SK-N-SH treated with all-trans-retinoic acid at 6 μM for 48 hours (cell line): ENCODE data around the gene CDNF.

Experiments
- ATAC-seq: fragments of 200-7000 bp; cut with Tn5 transposase; 3 replicates; pipeline ENCODE4 v1.9.1; 2020; ENCODE audit warnings: mild to moderate bottlenecking, moderate library complexity
- ARNTL ChIP-seq: fragments of 450-650 bp; formaldehyde crosslinking; IDR thresholded peaks from 2 replicates; pipeline ENCODE4 v1.5.0; 2020; ENCODE audit warnings: low read depth, mild to moderate bottlenecking, moderate library complexity, borderline replicate concordance
- BACH2 ChIP-seq: fragments of 250-450 bp; sonication (Bioruptor Pico); IDR thresholded peaks from 2 replicates; pipeline ENCODE4 v1.9.0; 2021; ENCODE audit warnings: mild to moderate bottlenecking, borderline replicate concordance
- CSDC2 ChIP-seq: fragments of 250-450 bp; sonication (Bioruptor Pico); IDR thresholded peaks from 2 replicates; pipeline ENCODE4 v1.5.0; 2020; ENCODE audit warnings: mild to moderate bottlenecking, moderate library complexity
- CSRNP3 ChIP-seq: fragments of 250-450 bp; sonication (Bioruptor Pico); IDR thresholded peaks from 2 replicates; pipeline ENCODE4 v1.5.1; 2021; ENCODE audit warnings: mild to moderate bottlenecking, moderate library complexity
- ESRRG ChIP-seq: fragments of 250-450 bp; sonication (Bioruptor Pico); IDR thresholded peaks from 2 replicates; pipeline ENCODE4 v1.6.1; 2021; ENCODE audit warnings: mild to moderate bottlenecking
- GLIS3 ChIP-seq: fragments of 250-450 bp; sonication (Bioruptor Pico); IDR thresholded peaks from 2 replicates; pipeline ENCODE4 v1.5.0; 2020; ENCODE audit warnings: mild to moderate bottlenecking, moderate library complexity
- ISL1 ChIP-seq: fragments of 250-450 bp; sonication (Bioruptor Pico); IDR thresholded peaks from 2 replicates; pipeline ENCODE4 v2.1.2; 2022; ENCODE audit warnings: mild to moderate bottlenecking, moderate library complexity
- OSR1 ChIP-seq: fragments of 250-450 bp; sonication (Bioruptor Pico); IDR thresholded peaks from 2 replicates; pipeline ENCODE4 v1.8.0; 2022; ENCODE audit warnings: moderate library complexity, mild to moderate bottlenecking, inconsistent platforms
- PATZ1 ChIP-seq: fragments of 250-450 bp; sonication (Bioruptor Pico); IDR thresholded peaks from 2 replicates; pipeline ENCODE4 v1.8.0; 2020; ENCODE audit warnings: mild to moderate bottlenecking, moderate library complexity, borderline replicate concordance
- PPARA ChIP-seq: fragments of 250-450 bp; sonication (Bioruptor Pico); IDR thresholded peaks from 2 replicates; pipeline ENCODE4 v1.5.0; 2020; ENCODE audit warnings: mild to moderate bottlenecking, borderline replicate concordance
- RARB ChIP-seq: fragments of 250-450 bp; sonication (Bioruptor Pico); IDR thresholded peaks from 2 replicates; pipeline ENCODE4 v1.8.0; 2021; ENCODE audit warnings: mild to moderate bottlenecking, moderate library complexity
- SNAI2 ChIP-seq: fragments of 250-450 bp; sonication (Bioruptor Pico); IDR thresholded peaks from 2 replicates; pipeline ENCODE4 v1.5.0; 2020; ENCODE audit warnings: mild to moderate bottlenecking, moderate library complexity
- TCF4 ChIP-seq: fragments of 250-450 bp; sonication (Bioruptor Pico); IDR thresholded peaks from 2 replicates; pipeline ENCODE4 v1.8.0; 2021; ENCODE audit warnings: mild to moderate bottlenecking, moderate library complexity, borderline replicate concordance
- TOX ChIP-seq: fragments of 250-450 bp; sonication (Bioruptor Pico); IDR thresholded peaks from 2 replicates; pipeline ENCODE4 v1.8.0; 2021; ENCODE audit warnings: mild to moderate bottlenecking, moderate library complexity, borderline replicate concordance
- ZFP3 ChIP-seq: fragments of 250-450 bp; sonication (Bioruptor Pico); IDR thresholded peaks from 2 replicates; pipeline ENCODE4 v1.5.0; 2020; ENCODE audit warnings: mild to moderate bottlenecking, moderate library complexity
- ZFP30 ChIP-seq: fragments of 450-650 bp; formaldehyde crosslinking; IDR thresholded peaks from 2 replicates; pipeline ENCODE4 v1.5.0; 2022; ENCODE audit warnings: mild to moderate bottlenecking, moderate library complexity
- ZNF565 ChIP-seq: fragments of 450-650 bp; formaldehyde crosslinking; conservative IDR thresholded peaks from 2 replicates; pipeline ENCODE4 v1.5.0; 2020; ENCODE audit warnings: low read depth, mild to moderate bottlenecking, moderate library complexity
- ZNF70 ChIP-seq: fragments of 450-650 bp; formaldehyde crosslinking; IDR thresholded peaks from 2 replicates; pipeline ENCODE4 v1.5.0; 2020; ENCODE audit warnings: mild to moderate bottlenecking, moderate library complexity
- ZNF8 ChIP-seq: fragments of 450-650 bp; formaldehyde crosslinking; IDR thresholded peaks from 2 replicates; pipeline ENCODE4 v1.5.0; 2020; ENCODE audit warnings: mild to moderate bottlenecking, moderate library complexity
- TF ChIP-seq, protein P1 (sequence below): fragments of 250-450 bp; sonication (Bioruptor Pico); IDR thresholded peaks from 2 replicates; pipeline ENCODE4 v1.5.0; 2020; ENCODE audit warnings: mild to moderate bottlenecking, moderate library complexity
- TF ChIP-seq, protein P2 (sequence below): fragments of 250-450 bp; sonication (Bioruptor Pico); IDR thresholded peaks from 2 replicates; pipeline ENCODE4 v1.5.1; 2020; ENCODE audit warnings: low read depth, mild to moderate bottlenecking, moderate library complexity

CDNF gene

GRCh38 chr10:14781763-14782162, 56.1 kb downstream of the CDNF start:
- TF ChIP-seq CSRNP3 (CRISPR knock-in tag) (no peak), OSR1 (CRISPR knock-in tag) (no peak), ZFP3 (CRISPR knock-in tag) (no peak), PPARA (CRISPR knock-in tag) (no peak), ISL1 (CRISPR knock-in tag) (no peak), ZNF8 (CRISPR knock-in tag) (no peak)
- TF ChIP-seq, all 23 proteins: peak for 0
- ATAC-seq = no peak

DNA sequence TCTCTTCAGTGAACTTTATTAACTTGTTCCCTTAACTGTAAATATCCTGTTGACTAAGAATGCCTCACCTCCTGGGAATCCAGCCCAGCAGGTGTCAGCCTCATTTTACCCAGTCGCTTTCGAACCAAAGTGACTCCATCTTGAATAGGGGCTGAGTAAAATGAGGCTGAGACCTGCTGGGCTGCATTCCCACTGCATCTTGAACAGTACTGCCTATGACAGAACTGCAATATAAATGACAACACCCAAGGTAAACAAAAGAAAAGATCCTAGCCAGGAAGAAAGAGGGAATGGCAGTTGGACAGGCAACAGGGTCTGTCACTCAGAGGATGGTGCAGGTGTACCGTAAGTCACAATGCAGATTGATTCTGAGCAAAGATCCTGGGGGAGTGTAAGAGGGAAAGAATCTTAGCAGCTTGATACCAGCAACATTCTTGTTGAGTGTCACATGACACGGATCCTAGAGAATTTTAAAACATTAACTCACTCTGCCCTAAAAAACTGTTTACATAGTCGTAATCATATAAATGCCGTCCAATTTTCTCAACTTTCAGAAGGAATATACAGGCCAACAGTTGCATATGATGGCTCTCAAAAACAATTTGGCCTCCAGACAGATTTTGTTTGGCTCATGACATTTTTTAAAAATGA, 58.7 kb downstream of the CDNF start:
- TF ChIP-seq ZFP3 (CRISPR knock-in tag) (no peak), ZNF8 (CRISPR knock-in tag) (no peak), TOX (no peak), TCF4 (no peak), PATZ1 (CRISPR knock-in tag) (no peak), OSR1 (CRISPR knock-in tag) (no peak), ZNF70 (CRISPR knock-in tag) (no peak), ESRRG (CRISPR knock-in tag) (no peak), ZNF565 (CRISPR knock-in tag) (no peak)
- TF ChIP-seq, protein P1, sequence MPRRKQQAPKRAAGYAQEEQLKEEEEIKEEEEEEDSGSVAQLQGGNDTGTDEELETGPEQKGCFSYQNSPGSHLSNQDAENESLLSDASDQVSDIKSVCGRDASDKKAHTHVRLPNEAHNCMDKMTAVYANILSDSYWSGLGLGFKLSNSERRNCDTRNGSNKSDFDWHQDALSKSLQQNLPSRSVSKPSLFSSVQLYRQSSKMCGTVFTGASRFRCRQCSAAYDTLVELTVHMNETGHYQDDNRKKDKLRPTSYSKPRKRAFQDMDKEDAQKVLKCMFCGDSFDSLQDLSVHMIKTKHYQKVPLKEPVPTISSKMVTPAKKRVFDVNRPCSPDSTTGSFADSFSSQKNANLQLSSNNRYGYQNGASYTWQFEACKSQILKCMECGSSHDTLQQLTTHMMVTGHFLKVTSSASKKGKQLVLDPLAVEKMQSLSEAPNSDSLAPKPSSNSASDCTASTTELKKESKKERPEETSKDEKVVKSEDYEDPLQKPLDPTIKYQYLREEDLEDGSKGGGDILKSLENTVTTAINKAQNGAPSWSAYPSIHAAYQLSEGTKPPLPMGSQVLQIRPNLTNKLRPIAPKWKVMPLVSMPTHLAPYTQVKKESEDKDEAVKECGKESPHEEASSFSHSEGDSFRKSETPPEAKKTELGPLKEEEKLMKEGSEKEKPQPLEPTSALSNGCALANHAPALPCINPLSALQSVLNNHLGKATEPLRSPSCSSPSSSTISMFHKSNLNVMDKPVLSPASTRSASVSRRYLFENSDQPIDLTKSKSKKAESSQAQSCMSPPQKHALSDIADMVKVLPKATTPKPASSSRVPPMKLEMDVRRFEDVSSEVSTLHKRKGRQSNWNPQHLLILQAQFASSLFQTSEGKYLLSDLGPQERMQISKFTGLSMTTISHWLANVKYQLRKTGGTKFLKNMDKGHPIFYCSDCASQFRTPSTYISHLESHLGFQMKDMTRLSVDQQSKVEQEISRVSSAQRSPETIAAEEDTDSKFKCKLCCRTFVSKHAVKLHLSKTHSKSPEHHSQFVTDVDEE (CRISPR knock-in tag) = no peak

GRCh38 chr10:14776546-14776945, 61.3 kb downstream of the CDNF start:
- TF ChIP-seq PPARA (CRISPR knock-in tag) (no peak), ZFP3 (CRISPR knock-in tag) (no peak), RARB (CRISPR knock-in tag) (no peak), ESRRG (CRISPR knock-in tag) (no peak)

More for the DNA sequence above, 58.7 kb downstream of the CDNF start:
- no peak for ATAC-seq

GRCh38 chr10:14775656-14776055, 62.2 kb downstream of the CDNF start:
- no peak for ATAC-seq
- TF ChIP-seq SNAI2 (CRISPR knock-in tag) (no peak), OSR1 (CRISPR knock-in tag) (no peak), ZFP3 (CRISPR knock-in tag) (no peak), ZFP30 (CRISPR knock-in tag) (no peak)
- TF ChIP-seq, all 23 proteins: peak for 0

More at GRCh38 chr10:14776546-14776945, 61.3 kb downstream of the CDNF start:
- no peak for ATAC-seq

DNA sequence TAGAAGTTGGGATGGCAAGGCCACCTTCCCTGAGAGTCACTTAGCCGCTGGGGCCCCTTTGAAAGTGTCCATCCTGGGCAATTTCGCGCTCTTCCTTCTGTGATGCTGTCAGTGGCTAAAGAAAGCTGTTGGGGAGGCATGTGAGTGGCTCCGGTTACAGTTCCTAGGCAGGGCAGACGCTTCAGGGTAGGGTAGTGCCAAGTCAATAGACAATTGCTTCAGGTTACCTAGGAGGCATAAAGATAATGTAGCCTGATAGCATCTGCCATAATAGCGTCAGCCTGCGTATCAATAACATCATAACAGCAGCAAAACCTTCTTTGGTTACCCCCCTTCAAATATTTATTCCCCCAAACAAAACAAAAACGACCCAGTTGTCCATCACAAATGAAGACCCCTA, 63.0 kb downstream of the CDNF start, which contains the start of gene FAM107B:
FAM107B (minus strand) TSS at position 101 of the 400 bp plus-strand sequence. CDS start 234 bp downstream, outside the sequence.
- ATAC-seq = no peak
- no peak for TF ChIP-seq ISL1 (CRISPR knock-in tag)
- TF ChIP-seq, protein P2, sequence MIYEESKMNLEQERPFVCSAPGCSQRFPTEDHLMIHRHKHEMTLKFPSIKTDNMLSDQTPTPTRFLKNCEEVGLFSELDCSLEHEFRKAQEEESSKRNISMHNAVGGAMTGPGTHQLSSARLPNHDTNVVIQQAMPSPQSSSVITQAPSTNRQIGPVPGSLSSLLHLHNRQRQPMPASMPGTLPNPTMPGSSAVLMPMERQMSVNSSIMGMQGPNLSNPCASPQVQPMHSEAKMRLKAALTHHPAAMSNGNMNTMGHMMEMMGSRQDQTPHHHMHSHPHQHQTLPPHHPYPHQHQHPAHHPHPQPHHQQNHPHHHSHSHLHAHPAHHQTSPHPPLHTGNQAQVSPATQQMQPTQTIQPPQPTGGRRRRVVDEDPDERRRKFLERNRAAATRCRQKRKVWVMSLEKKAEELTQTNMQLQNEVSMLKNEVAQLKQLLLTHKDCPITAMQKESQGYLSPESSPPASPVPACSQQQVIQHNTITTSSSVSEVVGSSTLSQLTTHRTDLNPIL (CRISPR knock-in tag) = no peak
- no peak for TF ChIP-seq ZNF565 (CRISPR knock-in tag)
- no peak for TF ChIP-seq SNAI2 (CRISPR knock-in tag)
- no peak for TF ChIP-seq ARNTL (CRISPR knock-in tag)
- no peak for TF ChIP-seq GLIS3 (CRISPR knock-in tag)
- no peak for TF ChIP-seq ZFP3 (CRISPR knock-in tag)
- TF ChIP-seq CSRNP3 (CRISPR knock-in tag) = no peak
- TF ChIP-seq CSDC2 (CRISPR knock-in tag) = no peak
- TF ChIP-seq BACH2 (CRISPR knock-in tag) = no peak
